Amygdala (tissue), 56 donors: ENCODE results near the gene ABHD18.
A peak's percentile ranks its signal among the peaks of the same experiment; 100 is the strongest.
"Not testable (repeated sequence)": the region's sequence is repeated elsewhere in the genome, so short reads cannot be mapped to it uniquely, and the experiment has no call there.

ENCODE experiments used
- DNase-seq, 56 donors: peaks; one replicate each; lab custom pipeline; 2025; lab: John Stamatoyannopoulos, UW

ABHD18 gene

DNA sequence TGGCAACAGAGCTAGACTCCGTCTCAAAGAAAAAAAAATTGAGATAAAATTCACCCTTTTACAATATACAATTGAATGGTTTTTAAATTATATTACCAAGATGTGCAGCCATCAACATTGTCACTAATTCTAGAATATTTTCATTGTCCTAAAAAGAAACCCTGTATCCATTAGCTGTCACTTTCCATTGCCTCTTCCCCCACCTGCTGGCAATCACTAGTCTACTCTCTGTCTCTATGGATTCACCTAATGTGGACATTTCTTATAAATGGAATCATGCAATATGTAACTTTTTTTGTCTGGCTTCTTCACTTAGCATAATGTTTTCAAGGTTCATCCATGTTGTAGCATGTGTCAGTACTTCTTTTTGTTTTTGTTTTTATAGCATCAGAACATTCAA, 20.8 kb downstream of the ABHD18 start:
- no peak for DNase-seq

DNA sequence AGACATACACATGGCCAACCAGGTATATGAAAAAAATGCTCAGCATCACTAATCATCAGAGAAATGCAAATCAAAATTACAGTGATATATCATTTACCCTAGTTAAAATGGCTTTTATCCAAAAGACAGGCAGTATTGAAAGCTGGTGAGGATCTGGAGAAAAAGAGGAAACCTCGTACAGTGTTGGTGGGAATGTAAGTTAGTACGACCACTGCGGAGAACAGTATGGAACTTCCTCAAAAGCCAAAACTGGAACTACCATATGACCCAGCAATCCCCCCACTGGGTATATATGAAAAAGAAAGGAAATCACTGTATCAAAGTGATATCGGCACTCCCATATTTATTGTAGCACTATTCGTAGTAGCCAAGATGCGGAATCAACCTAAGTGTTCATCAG, 23.4 kb downstream of the ABHD18 start:
- no peak for DNase-seq

DNA sequence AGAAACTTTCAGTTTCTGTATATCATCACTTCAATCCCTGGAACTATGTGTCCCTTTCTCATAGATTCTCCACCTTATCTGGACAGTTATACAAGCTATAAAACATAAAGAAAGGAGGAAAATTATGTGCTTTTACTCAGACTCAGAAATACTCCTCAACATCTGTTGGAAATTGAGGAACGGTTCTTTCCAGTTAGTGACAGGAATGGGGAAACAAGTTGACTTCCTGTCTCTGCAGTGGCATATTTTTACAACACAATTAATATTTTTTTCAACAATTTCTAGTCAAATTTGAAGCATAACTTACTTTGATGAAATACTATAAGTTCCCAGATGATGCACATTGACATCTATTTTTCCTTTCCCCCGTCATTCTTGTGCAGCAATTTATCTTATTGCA, 27.9 kb downstream of the ABHD18 start:
- no peak for DNase-seq

DNA sequence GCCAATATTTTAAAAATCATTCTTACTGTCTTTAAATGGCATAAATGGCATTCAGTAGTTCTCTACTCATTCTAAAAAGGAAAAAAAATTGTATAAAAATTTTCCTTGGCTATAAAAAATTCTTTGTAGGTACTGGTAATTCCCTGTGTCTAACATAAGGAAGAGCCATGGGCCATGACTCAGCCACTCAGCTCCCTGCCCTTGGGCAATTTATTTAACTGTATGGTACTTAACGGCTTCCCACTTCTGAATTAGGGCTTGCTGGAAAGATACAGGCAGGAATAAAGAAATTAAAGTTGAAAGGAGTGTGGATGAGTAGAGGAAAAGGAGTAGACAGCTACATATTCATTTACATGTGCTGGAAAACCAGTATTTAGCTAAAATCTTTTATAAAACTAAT, 30.6 kb downstream of the ABHD18 start:
- DNase-seq, result no peak

DNA sequence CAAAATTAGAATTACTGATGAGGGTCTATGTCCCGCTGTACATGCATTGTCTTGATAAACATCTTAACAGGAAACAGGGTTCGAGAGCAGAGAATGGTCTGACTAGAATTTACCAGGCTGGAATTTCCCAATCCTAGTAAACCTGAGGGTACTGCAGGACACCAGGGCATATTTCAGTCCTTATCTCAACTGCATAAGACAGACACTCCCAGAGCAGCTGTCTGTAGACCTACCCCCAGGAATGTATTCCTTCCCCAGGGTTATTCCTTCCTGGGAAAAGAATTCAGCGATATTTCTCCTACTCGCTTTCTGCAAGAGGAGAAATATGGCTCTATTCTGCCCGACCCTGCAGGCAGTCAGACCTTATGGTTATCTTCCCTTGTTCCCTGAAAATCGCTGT, 31.3 kb downstream of the ABHD18 start:
- DNase-seq, result not testable (repeated sequence)

DNA sequence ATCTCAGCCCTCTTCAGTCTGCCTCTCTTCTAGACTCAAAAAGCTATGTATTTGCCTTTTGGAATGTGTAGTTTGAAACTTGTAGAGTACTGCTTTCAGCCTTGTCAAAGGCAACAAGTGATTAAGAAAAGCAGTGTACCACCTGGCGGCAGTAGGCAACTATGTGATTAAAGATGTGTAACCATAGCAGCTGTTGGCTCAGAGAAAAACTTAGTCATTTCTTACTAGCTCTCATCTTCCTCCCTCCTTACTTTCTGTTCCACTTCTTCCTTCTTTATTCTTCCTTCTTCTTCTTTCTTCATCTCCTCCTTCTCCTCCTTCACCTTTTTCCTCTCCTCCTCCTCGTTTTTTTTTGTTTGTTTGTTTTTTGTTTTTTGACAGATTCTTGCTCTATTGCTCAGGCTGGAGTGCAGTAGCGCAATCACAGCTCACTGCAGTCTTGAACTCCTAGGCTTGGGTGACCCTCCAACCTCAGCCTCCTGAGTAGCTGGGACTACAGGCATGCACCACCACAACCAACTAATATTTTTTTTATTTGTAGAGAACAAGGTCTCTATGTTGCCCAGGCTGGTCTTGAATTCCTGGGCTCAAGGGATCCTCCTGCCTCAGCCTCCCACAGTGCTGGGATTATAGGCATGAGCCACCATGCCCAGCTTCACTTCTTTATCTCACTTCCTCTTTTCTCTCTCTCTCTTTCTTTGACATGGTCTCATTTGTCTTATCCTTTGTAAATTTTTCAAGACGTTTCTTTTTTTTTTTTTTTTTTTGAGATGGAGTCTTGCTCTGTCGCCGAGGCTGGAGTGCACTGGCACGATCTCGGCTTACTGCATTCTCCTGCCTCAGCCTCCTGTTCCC, 32.6 kb downstream of the ABHD18 start:
- DNase-seq, result peak in 2 of 56 donors; percentile 1

DNA sequence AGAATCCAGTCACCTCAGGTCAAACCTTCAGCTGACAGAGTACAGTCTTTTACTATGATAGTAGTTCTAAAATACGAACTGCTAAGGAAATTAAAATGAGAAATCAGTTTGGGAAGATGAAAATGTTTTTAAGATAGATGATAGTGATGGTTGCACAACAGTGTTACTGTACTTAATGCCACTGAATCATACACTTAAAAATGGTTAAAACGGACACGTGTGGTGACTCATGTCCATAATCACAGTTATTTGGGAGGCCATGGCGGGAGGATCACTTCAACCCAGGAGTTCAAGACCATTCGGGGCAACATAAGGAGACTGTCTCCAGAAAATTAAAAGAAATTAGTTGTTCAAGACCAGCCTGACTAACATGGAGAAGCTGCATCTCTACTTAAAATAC, 41.4 kb downstream of the ABHD18 start:
- no peak for DNase-seq

DNA sequence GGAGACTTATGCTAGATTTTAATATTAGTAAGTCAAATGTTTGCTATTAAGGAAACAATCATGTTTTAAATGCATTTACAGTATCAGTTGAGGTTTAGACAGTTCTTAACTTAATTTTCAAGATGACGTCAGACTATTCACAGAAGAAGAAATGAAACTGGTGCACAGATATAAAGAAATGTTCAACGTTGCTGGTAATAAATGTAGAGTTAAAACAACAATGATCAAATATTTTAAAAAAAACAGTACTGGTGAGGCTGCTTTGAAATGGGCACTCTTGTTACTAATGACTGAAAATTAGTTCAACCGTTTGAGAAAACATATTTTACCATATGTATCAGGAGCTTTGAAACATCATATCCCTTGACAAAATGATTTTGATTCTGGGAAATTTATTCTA, 44.2 kb downstream of the ABHD18 start:
- no peak for DNase-seq

DNA sequence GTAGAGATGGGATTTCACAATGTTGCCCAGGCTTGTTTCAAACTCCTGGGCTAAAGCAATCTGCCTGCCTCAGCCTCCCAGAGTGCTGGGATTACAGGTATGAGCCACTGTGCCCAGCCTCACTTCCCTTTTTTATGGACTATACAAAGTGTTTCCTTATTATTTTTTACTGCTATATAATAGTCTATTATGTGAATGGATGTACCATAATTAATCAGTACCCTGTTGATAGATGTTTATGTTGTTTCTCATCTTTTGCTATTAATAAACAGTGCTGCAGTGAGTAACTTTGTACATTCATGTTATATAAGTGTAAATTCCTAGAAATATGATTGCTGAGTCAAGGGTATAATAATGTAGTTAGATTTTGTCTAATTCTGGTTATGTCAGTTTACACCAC, 60.1 kb downstream of the ABHD18 start:
- no peak for DNase-seq

DNA sequence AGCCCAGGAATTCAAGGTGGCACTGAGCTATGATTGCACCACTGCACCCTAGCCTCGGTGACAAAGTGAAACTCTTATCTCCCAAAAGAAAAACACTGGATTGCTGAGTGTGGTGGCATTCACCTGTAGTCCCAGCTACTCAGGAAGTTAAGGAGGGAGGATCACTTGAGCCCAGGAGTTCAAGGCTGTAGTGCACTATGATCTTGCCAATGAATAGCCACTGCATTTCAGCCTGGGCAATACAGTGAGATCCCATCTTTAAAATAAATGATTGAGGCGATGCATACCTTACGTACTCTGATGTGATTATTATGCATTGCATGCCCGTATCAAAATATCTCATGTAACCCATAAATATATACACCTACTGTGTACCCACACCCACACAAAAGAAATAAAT, 64.7 kb downstream of the ABHD18 start:
- DNase-seq, result no peak

DNA sequence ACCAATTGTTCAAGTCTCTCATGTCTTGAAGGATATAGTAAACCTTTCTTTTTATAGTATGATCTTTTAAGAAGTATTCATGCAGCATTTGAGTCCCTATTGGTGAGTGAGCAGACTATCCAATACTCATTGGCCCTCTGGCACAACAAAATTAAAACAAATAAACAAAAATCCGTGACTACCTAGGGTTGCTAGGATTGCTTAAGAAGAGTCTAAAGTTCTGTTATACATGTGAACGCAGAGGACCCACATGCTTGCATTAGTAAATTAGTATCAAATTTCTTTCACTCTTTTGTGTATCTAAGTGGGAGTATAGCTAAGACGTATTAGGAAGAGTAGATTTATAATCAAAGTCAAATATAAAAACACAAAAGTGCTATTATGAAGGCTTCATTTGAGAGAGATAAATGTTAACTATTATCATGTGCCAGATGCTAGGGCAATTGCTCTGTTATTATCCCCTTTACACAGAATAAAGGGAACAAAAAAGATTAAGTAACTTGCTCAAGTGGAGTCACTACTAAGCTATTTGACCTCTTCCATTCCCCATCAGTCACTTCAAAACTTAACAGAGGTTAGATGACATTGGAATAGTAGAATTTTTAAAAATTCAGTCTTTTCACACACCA, 66.7 kb downstream of the ABHD18 start:
- DNase-seq, result no peak

DNA sequence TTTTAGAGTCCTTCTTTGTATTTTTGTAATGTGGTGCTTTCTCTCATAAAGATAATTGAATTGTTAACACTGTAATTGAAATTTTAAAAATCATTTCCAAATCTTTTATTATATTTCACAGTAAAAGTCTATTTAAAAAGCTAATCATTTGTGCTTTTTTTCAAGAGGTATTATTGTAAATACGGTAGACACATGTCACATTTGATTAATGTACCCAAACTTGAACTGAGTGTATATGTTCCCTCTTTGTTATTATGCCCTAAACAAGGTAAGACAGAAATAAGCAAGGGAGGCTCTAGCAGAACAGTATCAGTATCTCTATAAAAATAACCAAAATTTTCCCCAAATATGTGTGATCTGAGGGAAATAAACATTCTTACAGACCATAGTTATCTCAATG, 74.4 kb downstream of the ABHD18 start:
- DNase-seq, result no peak

DNA sequence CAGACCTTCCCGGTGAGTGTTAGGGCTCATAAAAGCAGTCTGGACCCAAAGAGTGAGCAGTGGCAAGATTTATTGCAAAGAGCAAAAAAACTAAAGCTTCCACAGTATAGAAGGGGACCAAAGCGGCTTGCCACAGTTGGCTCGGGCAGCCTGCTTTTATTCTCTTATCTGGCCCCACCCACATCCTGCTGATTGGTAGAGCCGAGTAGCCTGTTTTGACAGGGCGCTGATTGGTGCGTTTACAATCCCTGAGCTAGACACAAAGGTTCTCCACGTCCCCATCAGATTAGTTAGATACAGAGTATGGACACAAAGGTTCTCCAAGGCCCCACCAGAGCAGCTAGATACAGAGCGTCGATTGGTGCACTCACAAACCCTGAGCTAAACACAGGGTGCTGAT, 81.8 kb downstream of the ABHD18 start:
- not testable (repeated sequence) for DNase-seq

DNA sequence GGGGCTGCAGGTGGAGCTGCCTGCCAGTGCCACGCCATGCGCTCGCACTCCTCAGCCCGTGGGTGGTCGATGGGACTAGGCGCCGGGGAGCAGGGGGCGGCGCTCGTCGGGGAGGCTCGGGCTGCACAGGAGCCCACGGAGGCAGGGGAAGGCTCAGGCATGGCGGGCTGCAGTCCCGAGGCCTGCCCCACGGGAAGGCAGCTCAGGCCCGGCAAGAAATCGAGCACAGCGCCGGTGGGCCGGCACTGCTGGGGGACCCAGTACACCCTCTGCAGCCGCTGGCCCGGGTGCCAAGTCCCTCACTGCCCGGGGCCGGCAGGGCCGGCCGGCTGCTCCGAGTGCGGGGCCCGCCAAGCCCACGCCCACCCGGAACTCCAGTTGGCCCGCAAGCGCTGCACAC, 82.3 kb downstream of the ABHD18 start:
- DNase-seq, result not testable (repeated sequence)

DNA sequence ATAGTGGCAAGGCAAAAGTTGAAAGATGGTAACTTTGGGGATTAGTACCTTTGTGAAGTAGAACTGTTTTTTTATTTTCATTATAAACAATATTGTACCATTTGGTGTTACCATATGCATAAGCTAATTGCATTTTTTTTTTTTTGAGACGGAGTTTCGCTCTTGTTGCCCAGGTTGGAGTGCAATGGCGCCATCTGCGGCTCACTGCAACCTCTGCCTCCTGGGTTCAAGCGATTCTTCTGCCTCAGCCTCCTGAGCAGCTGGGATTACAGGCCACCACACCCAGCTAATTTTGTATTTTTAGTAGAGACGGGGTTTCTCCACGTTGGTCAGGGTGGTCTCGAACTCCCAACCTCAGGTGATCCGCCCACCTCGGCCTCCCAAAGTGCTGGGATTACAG, 86.0 kb downstream of the ABHD18 start:
- not testable (repeated sequence) for DNase-seq

DNA sequence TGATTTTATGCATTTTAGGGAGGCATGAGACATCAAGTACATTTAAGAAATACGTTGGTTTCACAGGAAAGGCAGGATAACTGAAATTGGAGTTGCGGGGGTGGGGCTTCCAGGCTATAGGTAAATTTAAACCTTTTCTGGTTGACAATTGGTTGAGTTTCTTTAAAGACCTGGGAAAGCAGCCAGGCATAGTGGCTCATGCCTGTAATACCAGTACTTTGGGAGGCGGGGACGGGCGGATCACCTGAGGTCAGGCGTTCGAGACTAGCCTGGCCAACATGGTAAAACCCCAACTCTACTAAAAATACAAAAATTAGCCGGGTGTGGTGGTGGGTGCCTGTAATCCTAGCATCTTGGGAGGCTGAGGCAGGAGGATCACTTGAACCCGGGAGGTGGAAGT, 89.7 kb downstream of the ABHD18 start:
- not testable (repeated sequence) for DNase-seq

DNA sequence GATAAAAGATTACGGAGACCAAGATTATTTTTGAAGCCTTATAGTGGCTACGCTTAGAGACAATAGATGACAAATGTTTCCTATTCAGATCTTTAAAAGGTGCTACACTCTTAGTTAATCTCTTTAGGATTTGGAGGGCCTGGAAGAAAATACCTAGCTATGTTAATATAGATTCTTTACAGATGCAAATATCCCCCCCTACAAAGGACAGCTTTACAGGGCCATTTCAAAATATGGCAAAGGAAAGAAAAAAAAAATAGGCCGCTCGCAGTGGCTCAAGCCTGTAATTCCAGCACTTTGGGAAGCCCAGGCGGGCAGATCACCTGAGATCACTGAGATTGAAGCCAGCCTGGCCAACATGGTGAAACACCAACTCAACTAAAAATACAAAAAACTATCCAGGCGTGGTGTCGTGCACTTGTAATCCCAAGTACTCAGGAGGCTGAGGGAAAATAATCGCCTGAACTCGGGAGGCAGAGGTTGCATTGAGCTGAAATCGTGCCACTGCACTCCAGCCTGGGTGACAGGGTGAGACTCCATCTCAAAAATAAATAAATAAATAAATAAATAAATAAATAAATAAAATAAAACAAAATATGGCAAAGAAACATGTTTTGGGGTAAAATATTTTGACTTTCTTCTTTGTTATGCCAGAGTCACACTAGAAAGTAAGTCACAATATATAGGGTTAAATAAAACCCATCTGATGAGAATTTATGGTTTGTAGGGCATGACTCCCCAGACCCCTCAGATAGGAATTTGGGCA, 90.4 kb downstream of the ABHD18 start:
- not testable (repeated sequence) for DNase-seq

DNA sequence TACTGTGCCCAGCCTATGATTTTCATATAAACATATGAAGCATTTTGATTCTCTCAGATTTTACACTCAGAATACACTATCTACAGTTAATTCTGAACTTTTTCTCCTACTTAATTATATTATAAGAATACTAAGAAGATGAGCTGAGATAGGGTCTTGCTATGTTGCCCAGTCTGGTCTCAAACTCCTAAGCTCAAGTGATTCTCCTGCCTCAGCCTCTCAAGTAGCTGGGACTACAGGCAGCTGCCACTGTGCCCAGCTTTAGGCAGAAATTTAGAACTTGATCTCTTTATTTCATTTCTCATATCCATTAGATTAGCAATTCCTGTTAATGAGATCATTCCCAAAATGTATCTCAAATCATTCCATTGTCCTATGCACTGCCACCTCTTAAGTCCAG, 91.2 kb downstream of the ABHD18 start:
- no peak for DNase-seq

DNA sequence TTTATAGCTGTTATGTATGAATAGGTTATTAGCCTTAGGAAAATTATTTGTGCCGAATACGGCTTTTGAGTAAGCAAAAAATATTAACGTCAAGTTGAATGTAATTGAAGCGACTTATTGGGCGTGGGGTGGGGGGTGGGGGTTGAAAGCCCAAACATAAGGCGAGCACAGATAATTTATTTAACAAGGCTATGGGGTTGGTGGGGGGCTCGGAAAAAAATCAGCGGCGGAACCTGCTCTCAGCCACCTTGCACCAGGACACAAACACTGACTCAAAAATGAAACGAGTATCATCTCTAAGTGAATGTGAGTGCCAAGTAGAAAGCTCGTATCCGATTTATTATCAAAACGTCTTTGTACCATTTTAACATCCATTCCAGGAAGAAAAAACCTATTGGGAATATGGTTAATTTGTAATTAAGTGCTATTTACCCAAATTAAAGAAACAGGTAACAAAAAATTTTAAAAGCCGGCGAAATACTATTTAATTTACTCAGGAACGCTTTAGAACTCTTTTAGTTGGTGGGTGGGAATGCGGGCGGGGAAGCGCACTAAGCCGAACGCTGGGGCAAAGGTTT, 95.0 kb downstream of the ABHD18 start:
- DNase-seq, result no peak

DNA sequence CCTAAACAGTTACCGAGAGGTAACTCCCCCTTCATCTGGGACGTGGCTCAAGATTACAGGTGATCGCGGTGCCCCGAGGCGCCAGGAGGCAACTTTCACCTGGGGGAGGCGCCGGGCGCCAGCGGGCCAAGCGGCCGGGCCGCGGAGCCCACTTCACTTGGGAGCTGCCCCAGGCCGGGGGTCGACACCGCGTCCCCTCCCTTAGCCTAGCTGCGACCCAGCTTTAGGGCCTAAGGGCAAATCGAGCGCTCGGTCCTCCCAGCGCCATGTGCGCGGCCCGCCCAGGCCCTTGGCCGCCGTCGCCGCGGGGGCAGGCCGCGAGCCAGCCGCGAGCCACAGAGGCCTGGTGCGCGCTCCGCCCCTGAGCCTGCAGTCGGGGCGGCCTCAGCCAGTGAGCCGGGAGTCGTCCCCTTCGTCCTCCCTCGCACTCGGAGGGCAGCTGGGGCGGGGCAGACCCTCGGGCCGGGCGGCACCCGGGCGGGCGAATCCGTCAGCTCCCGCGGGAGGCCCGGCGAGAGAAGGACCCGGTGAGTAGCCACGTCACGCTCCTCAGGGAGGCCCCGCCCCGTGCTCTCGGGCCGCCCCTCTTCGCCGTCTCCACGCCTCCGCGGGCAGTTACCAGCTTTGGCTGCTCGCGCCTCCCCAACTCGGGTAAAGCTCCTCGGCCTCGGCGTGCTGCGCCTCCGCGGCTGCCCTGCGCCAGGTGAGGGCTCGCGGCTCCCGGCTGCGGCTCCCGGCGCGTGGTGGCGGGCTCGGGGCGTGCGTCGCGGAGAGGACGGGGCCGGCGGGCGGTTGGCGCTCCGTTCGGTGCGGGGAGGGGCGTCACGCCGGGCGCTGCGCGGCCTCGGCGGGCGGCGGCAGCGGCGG, 95.7 kb downstream of the ABHD18 start, which contains the start of gene LARP1B:
Gene LARP1B, plus strand, starts transcription at position 614 of the 867 bp plus-strand sequence. CDS start 13,640 bp downstream, outside the sequence.
- DNase-seq, result peak; percentile 35 to 94 (median 87)
